ENCODE results near the gene RCAN1. TPM values are rescaled to one million over a fixed set of nuclear protein-coding genes. Genes with fewer than 3 reads are reported as not detected.

Gene RCAN1
- total and polyA plus RNA-seq, 2 experiments from 2014 or later, result 79.4 to 113 TPM

Other genes with a start within 250 kb of the RCAN1 start
- 2.7 and 16.8 TPM in 2 replicates for gene SMIM11, start 239.6 kb downstream of the RCAN1 start, total RNA-seq
- gene SMIM11, start 239.6 kb downstream of the RCAN1 start, polyA plus RNA-seq, result 4.1 and 6.6 TPM in 2 replicates
- gene SMIM34, start 191.2 kb downstream of the RCAN1 start, total RNA-seq, result not detected in 2 replicates
- gene SMIM34, start 191.2 kb downstream of the RCAN1 start, polyA plus RNA-seq, result 0.15 TPM in 1 of 2 replicates, not detected in the other
- 0.32 and 1.1 TPM in 2 replicates for gene KCNE1, start 102.9 kb downstream of the RCAN1 start, total RNA-seq
- gene KCNE1, start 102.9 kb downstream of the RCAN1 start, polyA plus RNA-seq, result 0.48 and 1.3 TPM in 2 replicates
- 12.4 and 16.7 TPM in 2 replicates for gene CLIC6, start 53.9 kb upstream of the RCAN1 start, total RNA-seq
- gene CLIC6, start 53.9 kb upstream of the RCAN1 start, polyA plus RNA-seq, result 7.2 and 9.9 TPM in 2 replicates